ENCODE data around the gene NHSL1. TPM values are rescaled to one million over a fixed set of nuclear protein-coding genes. Genes with fewer than 3 reads are reported as not detected.

The NHSL1 gene
- total RNA-seq, 1 donor from 2014 or later: 72.3 TPM

GRCh38 chr6:138389551-138389950 is 109.7 kb downstream of the NHSL1 start:
- no peaks in the 10 kb centered on the region for H3K4me1 Mint-ChIP-seq (ENCODE audit: unreplicated experiment)
- no peaks in the 10 kb centered on the region for H3K27me3 Mint-ChIP-seq (ENCODE audit: unreplicated experiment)
- no peak for DNase-seq (ENCODE audit: low spot score)
- H3K36me3 Mint-ChIP-seq (ENCODE audit: low read depth, unreplicated experiment): no peaks in the 10 kb centered on the region
- TF ChIP-seq, protein P1, sequence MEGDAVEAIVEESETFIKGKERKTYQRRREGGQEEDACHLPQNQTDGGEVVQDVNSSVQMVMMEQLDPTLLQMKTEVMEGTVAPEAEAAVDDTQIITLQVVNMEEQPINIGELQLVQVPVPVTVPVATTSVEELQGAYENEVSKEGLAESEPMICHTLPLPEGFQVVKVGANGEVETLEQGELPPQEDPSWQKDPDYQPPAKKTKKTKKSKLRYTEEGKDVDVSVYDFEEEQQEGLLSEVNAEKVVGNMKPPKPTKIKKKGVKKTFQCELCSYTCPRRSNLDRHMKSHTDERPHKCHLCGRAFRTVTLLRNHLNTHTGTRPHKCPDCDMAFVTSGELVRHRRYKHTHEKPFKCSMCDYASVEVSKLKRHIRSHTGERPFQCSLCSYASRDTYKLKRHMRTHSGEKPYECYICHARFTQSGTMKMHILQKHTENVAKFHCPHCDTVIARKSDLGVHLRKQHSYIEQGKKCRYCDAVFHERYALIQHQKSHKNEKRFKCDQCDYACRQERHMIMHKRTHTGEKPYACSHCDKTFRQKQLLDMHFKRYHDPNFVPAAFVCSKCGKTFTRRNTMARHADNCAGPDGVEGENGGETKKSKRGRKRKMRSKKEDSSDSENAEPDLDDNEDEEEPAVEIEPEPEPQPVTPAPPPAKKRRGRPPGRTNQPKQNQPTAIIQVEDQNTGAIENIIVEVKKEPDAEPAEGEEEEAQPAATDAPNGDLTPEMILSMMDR (IDR thresholded peaks at IDR 0.05; ENCODE audit: unreplicated experiment): no peak
- H3K4me3 Mint-ChIP-seq (ENCODE audit: unreplicated experiment): no peak overlapping the region
- no peaks in the 10 kb centered on the region for H3K9me3 Mint-ChIP-seq (ENCODE audit: unreplicated experiment)
- H3K27ac Mint-ChIP-seq (ENCODE audit: unreplicated experiment): no peak overlapping the region

GRCh38 chr6:138387577-138388368 is 111.5 kb downstream of the NHSL1 start:
- H3K27me3 Mint-ChIP-seq (ENCODE audit: unreplicated experiment): no peaks in the 10 kb centered on the region
- H3K4me3 Mint-ChIP-seq (ENCODE audit: unreplicated experiment): no peak overlapping the region
- TF ChIP-seq, protein P1 (IDR thresholded peaks at IDR 0.05; ENCODE audit: unreplicated experiment): no peak
- H3K36me3 Mint-ChIP-seq (ENCODE audit: low read depth, unreplicated experiment): no peaks in the 10 kb centered on the region
- no peaks in the 10 kb centered on the region for H3K9me3 Mint-ChIP-seq (ENCODE audit: unreplicated experiment)
- no peaks in the 10 kb centered on the region for H3K4me1 Mint-ChIP-seq (ENCODE audit: unreplicated experiment)
- H3K27ac Mint-ChIP-seq (ENCODE audit: unreplicated experiment): no peak overlapping the region
- DNase-seq (ENCODE audit: low spot score): no peak

DNA sequence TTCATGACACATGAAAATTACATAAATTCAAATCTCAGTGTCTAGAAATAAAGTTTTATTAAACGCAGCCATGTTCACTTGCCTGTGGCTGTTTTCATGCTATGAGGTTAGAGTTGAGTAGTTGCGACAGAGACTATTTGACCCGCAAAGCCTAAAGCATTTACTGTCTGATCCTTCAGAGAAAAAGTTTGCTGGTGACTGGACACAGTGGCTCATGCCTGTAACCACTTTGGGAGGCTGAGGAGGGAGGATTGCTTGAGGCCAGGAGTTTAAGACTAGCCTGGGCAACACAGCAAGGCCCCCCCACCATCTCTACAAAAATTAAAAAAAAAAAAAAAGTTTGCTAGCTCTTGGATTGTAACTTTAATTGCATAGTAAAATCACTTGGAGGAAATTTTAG is 112.4 kb downstream of the NHSL1 start:
- H3K9me3 Mint-ChIP-seq (ENCODE audit: unreplicated experiment): no peaks in the 10 kb centered on the region

DNA sequence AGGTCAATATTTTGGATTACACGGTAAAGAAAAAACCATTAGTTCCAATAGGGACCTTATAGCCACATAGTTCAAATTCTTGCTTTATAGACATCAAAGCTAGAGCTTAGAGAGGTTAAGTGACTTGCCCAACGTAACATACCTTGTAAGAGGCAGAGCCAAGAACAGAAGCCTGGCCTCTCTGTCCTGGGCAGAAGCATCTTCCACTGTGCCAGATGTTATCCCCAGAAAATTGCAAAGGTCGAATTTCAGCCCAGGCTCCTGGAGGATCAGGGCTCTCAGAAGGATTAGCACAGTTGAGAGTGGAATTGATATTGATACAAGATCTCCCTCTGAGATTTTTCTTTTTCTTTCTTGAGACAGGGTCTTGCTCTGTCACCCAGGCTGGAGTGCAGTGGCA is 115.5 kb downstream of the NHSL1 start:
- H3K27ac Mint-ChIP-seq (ENCODE audit: unreplicated experiment): no peak overlapping the region

More for the DNA sequence above, 112.4 kb downstream of the NHSL1 start:
- no peaks in the 10 kb centered on the region for H3K4me1 Mint-ChIP-seq (ENCODE audit: unreplicated experiment)
- no peak for DNase-seq (ENCODE audit: low spot score)
- H3K27ac Mint-ChIP-seq (ENCODE audit: unreplicated experiment): no peak overlapping the region
- no peaks in the 10 kb centered on the region for H3K36me3 Mint-ChIP-seq (ENCODE audit: low read depth, unreplicated experiment)
- TF ChIP-seq, protein P1 (IDR thresholded peaks at IDR 0.05; ENCODE audit: unreplicated experiment): no peak
- no peak overlapping the region for H3K4me3 Mint-ChIP-seq (ENCODE audit: unreplicated experiment)
- no peaks in the 10 kb centered on the region for H3K27me3 Mint-ChIP-seq (ENCODE audit: unreplicated experiment)

More for the DNA sequence above, 115.5 kb downstream of the NHSL1 start:
- no peaks in the 10 kb centered on the region for H3K4me1 Mint-ChIP-seq (ENCODE audit: unreplicated experiment)
- no peaks in the 10 kb centered on the region for H3K27me3 Mint-ChIP-seq (ENCODE audit: unreplicated experiment)
- no peak overlapping the region for H3K4me3 Mint-ChIP-seq (ENCODE audit: unreplicated experiment)
- DNase-seq (ENCODE audit: low spot score): no peak
- no peaks in the 10 kb centered on the region for H3K9me3 Mint-ChIP-seq (ENCODE audit: unreplicated experiment)
- H3K36me3 Mint-ChIP-seq (ENCODE audit: low read depth, unreplicated experiment): no peaks in the 10 kb centered on the region
- TF ChIP-seq, protein P1 (IDR thresholded peaks at IDR 0.05; ENCODE audit: unreplicated experiment): no peak

All from endothelial cell (in vitro differentiated cells).